Vagina (tissue), 2 donors: ENCODE measurements around the gene PI16. TPM values are rescaled to one million over a fixed set of nuclear protein-coding genes. Genes with fewer than 3 reads are reported as not detected.

Experiments used
- DNase-seq, 2 donors: peaks; one replicate each; pipeline ENCODE4 v3.0.0-alpha.2; 2017; ENCODE audit errors: extremely low spot score in 2 of 2
- H3K27ac ChIP-seq: fragments of 200-600 bp; sonication (generic); one replicate; pipeline ENCODE4 v1.5.1; 2019
- H3K27me3 ChIP-seq: fragments of 200-600 bp; sonication (generic); one replicate; pipeline ENCODE4 v1.5.1; 2019
- H3K36me3 ChIP-seq, 2 donors: fragments of 200-600 bp; sonication (generic); one replicate each; pipeline ENCODE4 v1.5.1; 2017 to 2019
- H3K4me1 ChIP-seq: fragments of 200-600 bp; sonication (generic); one replicate; pipeline ENCODE4 v1.5.1; 2019
- H3K4me3 ChIP-seq, 2 donors: fragments of 200-600 bp; sonication (generic); 1 replicate in 1 of 2; 2 replicates in 1 of 2; pipeline ENCODE4 v1.5.1; 2016 to 2019
- H3K9me3 ChIP-seq: fragments of 200-600 bp; sonication (generic); one replicate; pipeline ENCODE4 v1.5.1; 2019
- CTCF ChIP-seq, 3 experiments: fragments of 450-650 bp in 2 of 3; fragments of 200-600 bp in 1 of 3; sonication (generic) in 1 of 3; IDR thresholded peaks; one replicate each; pipeline ENCODE4 v1.5.1; 2017 to 2019; ENCODE audit warnings: antibody characterized with exemption in 3 of 3, mild to moderate bottlenecking in 2 of 3, moderate library complexity in 2 of 3
- POLR2A ChIP-seq, 2 donors: fragments of 450-650 bp; IDR thresholded peaks; one replicate each; pipeline ENCODE4 v1.6.1; 2017; ENCODE audit warnings: antibody characterized with exemption in 2 of 2, mild to moderate bottlenecking in 2 of 2, moderate library complexity in 2 of 2
- POLR2AphosphoS5 ChIP-seq, 2 donors: sonication (generic); formaldehyde crosslinking; IDR thresholded peaks; one replicate each; pipeline ENCODE4 v1.9.0; 2017; ENCODE audit warnings: antibody characterized with exemption in 2 of 2, mild to moderate bottlenecking in 2 of 2, low read depth in 1 of 2; ENCODE audit not compliant: insufficient read depth in 1 of 2
- intact Hi-C: fragments of 100-400 bp; cut with DNase I; formaldehyde crosslinking; loops from one replicate; pipeline ENCODE4 v1.15.1; 2023
- total RNA-seq: library from RNA; depleted of rRNA; stranded (reverse); fragments of >200 nt; gene quantifications from one replicate; pipeline ENCODE4 v1.2.3, GENCODE V29; 2016

Gene PI16
- total RNA-seq, 1 donor from 2014 or later, result 88.6 TPM

GRCh38 chr6:37010402-37010892 is 55.9 kb downstream of the PI16 start:
- H3K9me3 ChIP-seq, result no peaks in the 10 kb centered on the region
- no peak for DNase-seq
- H3K4me3 ChIP-seq, result no peak overlapping the region
- H3K27me3 ChIP-seq, result no peaks in the 10 kb centered on the region
- intact Hi-C loops, result no loop called here
- peaks cover 7% of the 10 kb centered on the region for H3K4me1 ChIP-seq
- no peak overlapping the region for H3K27ac ChIP-seq
- H3K36me3 ChIP-seq, result no peaks in the 10 kb centered on the region
- TF ChIP-seq CTCF (IDR thresholded peaks at IDR 0.05) (no peak), POLR2AphosphoS5 (IDR thresholded peaks at IDR 0.05; ENCODE audit: insufficient read depth in 1 of 2, low read depth in 1 of 2) (no peak), POLR2A (IDR thresholded peaks at IDR 0.05) (no peak)

GRCh38 chr6:37011656-37012378 is 57.3 kb downstream of the PI16 start:
- Histone ChIP-seq H3K27ac (no peak overlapping the region), H3K4me3 (no peak overlapping the region), H3K27me3 (no peaks in the 10 kb centered on the region), H3K9me3 (no peaks in the 10 kb centered on the region), H3K4me1 (no peaks in the 10 kb centered on the region), H3K36me3 (no peaks in the 10 kb centered on the region)
- DNase-seq, result no peak
- intact Hi-C loops, result no loop called here
- TF ChIP-seq CTCF (IDR thresholded peaks at IDR 0.05), result no peak
- TF ChIP-seq POLR2AphosphoS5 (IDR thresholded peaks at IDR 0.05; ENCODE audit: insufficient read depth in 1 of 2, low read depth in 1 of 2), result no peak
- TF ChIP-seq POLR2A (IDR thresholded peaks at IDR 0.05), result no peak

- no peaks in the 10 kb centered on the region for H3K36me3 ChIP-seq
- intact Hi-C loops, result no loop called here
- TF ChIP-seq POLR2AphosphoS5 (IDR thresholded peaks at IDR 0.05; ENCODE audit: insufficient read depth in 1 of 2, low read depth in 1 of 2) (no peak), POLR2A (IDR thresholded peaks at IDR 0.05) (no peak), CTCF (IDR thresholded peaks at IDR 0.05) (no peak)
Measured at GRCh38 chr6:37013516-37014491, 59.3 kb downstream of the PI16 start.

More at GRCh38 chr6:37013516-37014491, 59.3 kb downstream of the PI16 start:
- H3K27ac ChIP-seq, result no peak overlapping the region
- no peak for DNase-seq
- H3K4me1 ChIP-seq, result peaks cover 13% of the 10 kb centered on the region
- no peaks in the 10 kb centered on the region for H3K9me3 ChIP-seq
- no peaks in the 10 kb centered on the region for H3K27me3 ChIP-seq
- H3K4me3 ChIP-seq, result no peak overlapping the region

Other genes starting within 250 kb of the PI16 start
- gene CPNE5, start 115.3 kb upstream of the PI16 start, total RNA-seq, result 6.6 TPM
- gene PPIL1, start 79.9 kb upstream of the PI16 start, total RNA-seq, result 18.9 TPM
- gene C6orf89, start 68.8 kb upstream of the PI16 start, total RNA-seq, result 36.8 TPM
- gene MTCH1, start 31.5 kb downstream of the PI16 start, total RNA-seq, result 233 TPM
- 20.4 TPM for gene FGD2, start 50.9 kb downstream of the PI16 start, total RNA-seq
- gene PIM1, start 215.4 kb downstream of the PI16 start, total RNA-seq, result 74.2 TPM